OCI-LY7 (cell line): ENCODE data around the gene SELENOH.

Experiments
- EZH2phosphoT487 ChIP-seq: fragments of 200-600 bp; sonication (generic); IDR thresholded peaks from 2 replicates; pipeline ENCODE4 v1.6.1; 2018; ENCODE audit warnings: low read depth, borderline replicate concordance, mild to moderate bottlenecking, mixed run types, antibody characterized with exemption, low read length, moderate library complexity, mixed read lengths
- TF ChIP-seq, protein P1 (sequence below): fragments of 200-600 bp; sonication (generic); conservative IDR thresholded peaks from 2 replicates; pipeline ENCODE4 v1.5.1; 2014; ENCODE audit warnings: mild to moderate bottlenecking, antibody characterized with exemption, low read length, moderate library complexity, mixed read lengths

- TF ChIP-seq, protein P1, sequence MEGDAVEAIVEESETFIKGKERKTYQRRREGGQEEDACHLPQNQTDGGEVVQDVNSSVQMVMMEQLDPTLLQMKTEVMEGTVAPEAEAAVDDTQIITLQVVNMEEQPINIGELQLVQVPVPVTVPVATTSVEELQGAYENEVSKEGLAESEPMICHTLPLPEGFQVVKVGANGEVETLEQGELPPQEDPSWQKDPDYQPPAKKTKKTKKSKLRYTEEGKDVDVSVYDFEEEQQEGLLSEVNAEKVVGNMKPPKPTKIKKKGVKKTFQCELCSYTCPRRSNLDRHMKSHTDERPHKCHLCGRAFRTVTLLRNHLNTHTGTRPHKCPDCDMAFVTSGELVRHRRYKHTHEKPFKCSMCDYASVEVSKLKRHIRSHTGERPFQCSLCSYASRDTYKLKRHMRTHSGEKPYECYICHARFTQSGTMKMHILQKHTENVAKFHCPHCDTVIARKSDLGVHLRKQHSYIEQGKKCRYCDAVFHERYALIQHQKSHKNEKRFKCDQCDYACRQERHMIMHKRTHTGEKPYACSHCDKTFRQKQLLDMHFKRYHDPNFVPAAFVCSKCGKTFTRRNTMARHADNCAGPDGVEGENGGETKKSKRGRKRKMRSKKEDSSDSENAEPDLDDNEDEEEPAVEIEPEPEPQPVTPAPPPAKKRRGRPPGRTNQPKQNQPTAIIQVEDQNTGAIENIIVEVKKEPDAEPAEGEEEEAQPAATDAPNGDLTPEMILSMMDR: no peak
- TF ChIP-seq EZH2phosphoT487: no peak
Measured at GRCh38 chr11:57712256-57713150, 28.8 kb upstream of the SELENOH start, which contains the start of gene TMX2.
